Kidney epithelial cell (primary cell): ENCODE results near the gene MYO18A. TPM values are rescaled to one million over a fixed set of nuclear protein-coding genes. Genes with fewer than 3 reads are reported as not detected.

Experiments
- DNase-seq: peaks from one replicate; pipeline ENCODE4 v3.0.0-alpha.2; 2010; ENCODE audit warnings: low read depth
- H3K27me3 ChIP-seq: 2 replicates; pipeline ENCODE4 v1.6.0; 2011; ENCODE audit warnings: low read length; ENCODE audit not compliant: control insufficient read depth, insufficient read depth
- H3K36me3 ChIP-seq: 2 replicates; pipeline ENCODE4 v1.5.1; 2011; ENCODE audit warnings: low read length; ENCODE audit not compliant: control insufficient read depth, insufficient read depth
- H3K4me3 ChIP-seq: 2 replicates; pipeline ENCODE4 v1.5.1; 2011; ENCODE audit warnings: low read depth, mild to moderate bottlenecking, control low read depth, low read length
- total RNA-seq: library from RNA; depleted of rRNA; stranded (reverse); fragments of >200 nt; gene quantifications from 2 replicates; pipeline ENCODE4 v1.2.3, GENCODE V29; 2015
- TF ChIP-seq, protein P1 (sequence below): IDR thresholded peaks from 2 replicates; pipeline ENCODE4 v1.5.1; 2011; ENCODE audit warnings: mild to moderate bottlenecking, moderate library complexity, low read length, control low read depth, inconsistent platforms; ENCODE audit not compliant: insufficient read depth, poor library complexity, severe bottlenecking

MYO18A gene
- total RNA-seq, 1 donor from 2014 or later, result 19.8 TPM

DNA sequence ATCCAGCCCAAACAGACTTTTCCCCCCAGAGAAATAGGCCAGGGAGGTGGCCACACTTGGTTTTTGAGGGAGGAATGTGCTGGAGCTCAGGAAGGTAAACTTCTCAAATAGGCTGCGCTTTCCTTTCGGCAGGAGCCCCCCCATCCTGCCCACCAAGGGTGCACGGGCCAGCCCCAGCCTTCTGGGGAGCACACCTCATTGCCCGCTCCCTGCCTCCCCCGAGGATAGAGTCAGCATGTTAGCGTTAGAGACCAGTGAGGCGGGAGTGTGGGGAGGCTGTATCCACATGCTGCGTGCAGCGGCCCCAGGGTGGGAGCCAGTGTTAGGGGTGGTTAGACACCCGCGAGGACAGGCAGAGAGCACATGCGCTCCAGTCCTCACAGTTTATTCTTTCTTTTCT lies 95.0 kb downstream of the MYO18A start:
- TF ChIP-seq, protein P1, sequence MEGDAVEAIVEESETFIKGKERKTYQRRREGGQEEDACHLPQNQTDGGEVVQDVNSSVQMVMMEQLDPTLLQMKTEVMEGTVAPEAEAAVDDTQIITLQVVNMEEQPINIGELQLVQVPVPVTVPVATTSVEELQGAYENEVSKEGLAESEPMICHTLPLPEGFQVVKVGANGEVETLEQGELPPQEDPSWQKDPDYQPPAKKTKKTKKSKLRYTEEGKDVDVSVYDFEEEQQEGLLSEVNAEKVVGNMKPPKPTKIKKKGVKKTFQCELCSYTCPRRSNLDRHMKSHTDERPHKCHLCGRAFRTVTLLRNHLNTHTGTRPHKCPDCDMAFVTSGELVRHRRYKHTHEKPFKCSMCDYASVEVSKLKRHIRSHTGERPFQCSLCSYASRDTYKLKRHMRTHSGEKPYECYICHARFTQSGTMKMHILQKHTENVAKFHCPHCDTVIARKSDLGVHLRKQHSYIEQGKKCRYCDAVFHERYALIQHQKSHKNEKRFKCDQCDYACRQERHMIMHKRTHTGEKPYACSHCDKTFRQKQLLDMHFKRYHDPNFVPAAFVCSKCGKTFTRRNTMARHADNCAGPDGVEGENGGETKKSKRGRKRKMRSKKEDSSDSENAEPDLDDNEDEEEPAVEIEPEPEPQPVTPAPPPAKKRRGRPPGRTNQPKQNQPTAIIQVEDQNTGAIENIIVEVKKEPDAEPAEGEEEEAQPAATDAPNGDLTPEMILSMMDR, result no peak
- no peaks in the 10 kb centered on the region for H3K36me3 ChIP-seq
- H3K27me3 ChIP-seq, result no peaks in the 10 kb centered on the region
- DNase-seq, result no peak
- H3K4me3 ChIP-seq, result no peak overlapping the region

DNA sequence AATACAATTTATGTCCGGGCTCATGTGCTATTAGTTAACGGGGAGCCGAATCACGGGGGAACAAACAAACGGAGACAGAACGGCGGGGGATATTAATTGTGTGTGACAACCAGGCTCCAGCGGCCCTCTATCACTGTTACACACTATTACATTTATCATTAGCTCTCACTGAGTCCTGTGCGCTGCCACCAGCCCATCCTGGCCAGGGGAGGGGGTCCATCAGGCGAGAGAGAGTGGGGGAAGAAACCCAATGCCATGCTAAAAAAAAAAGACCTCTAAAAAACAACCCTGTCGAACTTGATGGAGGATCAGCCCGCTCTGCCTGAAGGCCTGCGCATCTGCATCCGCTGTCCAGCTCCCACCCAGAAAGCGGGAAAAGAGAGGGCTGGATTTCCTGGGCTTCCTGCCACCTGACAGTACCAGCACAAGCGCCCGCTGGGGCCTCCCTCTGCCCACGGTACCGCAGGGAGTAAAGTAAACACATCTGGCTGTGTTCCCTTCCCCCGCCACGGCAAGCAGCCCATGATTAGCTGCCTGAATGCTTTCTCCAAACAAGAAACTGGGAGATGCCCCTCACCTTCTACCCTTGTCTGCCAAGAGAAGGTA lies 95.6 kb downstream of the MYO18A start:
- DNase-seq, result no peak
- Histone ChIP-seq H3K27me3 (no peaks in the 10 kb centered on the region), H3K36me3 (no peaks in the 10 kb centered on the region), H3K4me3 (no peak overlapping the region)
- TF ChIP-seq, protein P1, result no peak

DNA sequence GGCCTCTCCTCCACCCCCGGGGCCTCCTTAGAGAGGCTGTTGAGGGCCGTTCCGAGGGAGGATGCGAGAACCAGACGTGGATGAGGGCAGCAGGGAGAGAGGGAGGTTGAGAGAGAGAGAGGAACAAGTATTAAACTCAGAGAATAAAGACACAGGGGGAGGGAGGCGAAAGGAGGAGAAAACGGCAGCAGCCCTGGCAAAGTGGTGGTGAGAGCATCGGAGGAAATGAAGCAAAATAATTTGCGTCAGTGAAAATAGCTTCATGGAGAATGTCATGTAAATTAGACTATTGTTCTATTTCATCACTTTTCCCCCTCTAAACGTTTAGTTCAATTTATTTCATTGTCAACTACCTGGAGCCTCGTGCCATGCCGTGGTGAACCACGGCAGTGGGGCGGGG lies 99.2 kb downstream of the MYO18A start:
- no peak for DNase-seq
- TF ChIP-seq, protein P1, result no peak
- H3K36me3 ChIP-seq, result no peaks in the 10 kb centered on the region
- H3K4me3 ChIP-seq, result no peak overlapping the region
- H3K27me3 ChIP-seq, result no peaks in the 10 kb centered on the region

DNA sequence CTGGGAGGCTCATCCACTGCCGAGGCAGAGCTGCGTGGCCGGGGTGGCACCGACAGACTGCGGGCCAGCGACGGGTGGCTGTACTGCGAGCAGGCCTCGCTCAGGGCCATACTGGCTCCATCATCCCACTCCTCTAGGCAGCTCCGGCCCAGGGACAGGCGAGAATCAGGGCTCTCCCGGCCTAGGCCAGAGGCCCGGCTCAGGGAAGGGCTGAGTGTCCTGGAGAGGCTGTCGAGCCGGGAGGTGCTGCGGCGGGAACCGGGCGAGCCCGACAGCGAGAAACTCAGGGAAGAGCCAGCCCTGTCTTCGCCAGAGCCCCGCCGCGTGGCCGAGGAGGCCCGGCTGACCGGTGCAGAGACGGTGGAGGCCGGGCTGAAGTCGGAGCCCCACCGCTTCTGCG lies 99.9 kb downstream of the MYO18A start:
- no peak for DNase-seq
- no peak overlapping the region for H3K4me3 ChIP-seq
- H3K27me3 ChIP-seq, result no peaks in the 10 kb centered on the region
- H3K36me3 ChIP-seq, result no peaks in the 10 kb centered on the region
- TF ChIP-seq, protein P1, result no peak

DNA sequence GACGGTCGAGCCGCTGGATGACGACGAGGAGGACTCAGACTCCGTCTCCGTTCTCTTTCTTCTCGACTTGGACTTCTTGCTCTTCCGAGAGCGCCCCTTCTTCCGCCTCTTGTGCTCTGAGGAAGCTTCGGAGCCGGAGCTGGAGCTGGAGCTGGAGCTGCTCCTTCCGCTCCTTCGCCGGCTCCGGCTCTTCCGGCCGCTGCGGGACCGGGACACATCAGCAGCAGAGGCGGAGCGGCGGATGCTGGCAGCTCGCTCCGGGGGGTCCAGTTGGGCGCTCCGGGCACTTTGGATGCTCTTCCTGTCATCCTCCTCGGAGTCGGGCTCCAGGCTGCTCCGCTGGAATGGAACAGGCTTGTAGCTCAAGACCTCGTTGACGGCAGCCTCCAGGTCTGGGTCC lies 100.3 kb downstream of the MYO18A start:
- H3K36me3 ChIP-seq, result no peaks in the 10 kb centered on the region
- DNase-seq, result no peak
- no peak overlapping the region for H3K4me3 ChIP-seq
- TF ChIP-seq, protein P1, result no peak
- H3K27me3 ChIP-seq, result no peaks in the 10 kb centered on the region

DNA sequence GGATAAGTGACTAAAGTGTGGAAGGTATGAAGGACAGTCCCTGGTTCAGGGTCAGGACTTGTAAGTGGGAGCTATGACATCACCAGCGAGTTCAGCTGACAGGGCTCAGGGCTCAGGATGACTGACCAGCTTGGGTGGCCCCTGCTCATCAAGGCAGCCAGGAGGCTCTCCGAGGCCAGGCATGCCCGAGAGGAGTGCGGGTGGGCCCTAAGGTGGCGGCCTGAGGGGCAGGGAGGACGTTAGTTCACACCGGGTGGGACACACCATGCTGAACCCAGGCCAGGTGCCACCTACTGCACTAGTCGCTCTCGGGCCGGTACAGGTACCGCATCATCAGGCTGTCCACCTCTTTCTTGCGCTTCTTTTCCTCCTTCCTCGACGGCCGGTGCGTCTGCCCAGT lies 100.8 kb downstream of the MYO18A start:
- Histone ChIP-seq H3K4me3 (no peak overlapping the region), H3K27me3 (no peaks in the 10 kb centered on the region), H3K36me3 (no peaks in the 10 kb centered on the region)
- no peak for DNase-seq
- TF ChIP-seq, protein P1, result no peak
